HG02798 (cell line): Measurements from ENCODE around the gene CTU2.

Experiments used
- ATAC-seq: cut with Tn5 transposase; IDR thresholded peaks from one replicate; pipeline ENCODE4 v1.9.1; 2021; ENCODE audit warnings: mild to moderate bottlenecking; ENCODE audit not compliant: unreplicated experiment, poor library complexity

The CTU2 gene

GRCh38 chr16:88739977-88740726 lies 33.8 kb downstream of the CTU2 start:
- ATAC-seq, result no peak

- no peak for ATAC-seq
These were observed 34.4 kb downstream of the CTU2 start for GRCh38 chr16:88740727-88741055.

- ATAC-seq, result no peak
These were observed 35.1 kb downstream of the CTU2 start for GRCh38 chr16:88741368-88741767.

- no peak for ATAC-seq
These were observed 36.7 kb downstream of the CTU2 start for GRCh38 chr16:88742896-88743605.

- peak; percentile 31 for ATAC-seq
These were observed 37.6 kb downstream of the CTU2 start for GRCh38 chr16:88743693-88744576.

- no peak for ATAC-seq
These were observed 38.5 kb downstream of the CTU2 start for GRCh38 chr16:88744577-88745521.

- ATAC-seq, result no peak
These were observed 40.2 kb downstream of the CTU2 start for GRCh38 chr16:88746506-88746905.

GRCh38 chr16:88747588-88748301 lies 41.4 kb downstream of the CTU2 start:
- no peak for ATAC-seq

GRCh38 chr16:88748364-88748763 lies 42.1 kb downstream of the CTU2 start:
- ATAC-seq, result no peak

- no peak for ATAC-seq
These were observed 43.1 kb downstream of the CTU2 start for GRCh38 chr16:88749358-88749757.

- no peak for ATAC-seq
These were observed 44.6 kb downstream of the CTU2 start for GRCh38 chr16:88750854-88751253.

GRCh38 chr16:88752386-88753002 lies 46.2 kb downstream of the CTU2 start:
- no peak for ATAC-seq

- no peak for ATAC-seq
These were observed 46.9 kb downstream of the CTU2 start for GRCh38 chr16:88753191-88753590.

- no peak for ATAC-seq
These were observed 47.3 kb downstream of the CTU2 start for GRCh38 chr16:88753602-88754001.

GRCh38 chr16:88754109-88754911 lies 48.0 kb downstream of the CTU2 start:
- ATAC-seq, result no peak

GRCh38 chr16:88754912-88755744 lies 48.8 kb downstream of the CTU2 start:
- ATAC-seq, result no peak

GRCh38 chr16:88755745-88756443 lies 49.6 kb downstream of the CTU2 start:
- ATAC-seq, result no peak
